Transverse colon (tissue), 4 donors: Measurements from ENCODE around the gene RUSC2. TPM values are rescaled to one million over a fixed set of nuclear protein-coding genes. Genes with fewer than 3 reads are reported as not detected.

Experiments
- DNase-seq: peaks from one replicate; pipeline ENCODE4 v3.0.0-alpha.2; 2019
- H3K27ac ChIP-seq, 4 donors: fragments of 200-600 bp; sonication (generic); 2 replicates each; pipeline ENCODE4 v1.5.1; 2016 to 2018; ENCODE audit warnings: inconsistent platforms in 4 of 4
- H3K27me3 ChIP-seq: fragments of 200-600 bp; sonication (generic); 2 replicates; pipeline ENCODE4 v1.5.1; 2017; ENCODE audit warnings: inconsistent platforms
- H3K36me3 ChIP-seq, 4 donors: fragments of 200-600 bp; sonication (generic); 2 replicates each; pipeline ENCODE4 v1.5.1; 2017 to 2019; ENCODE audit warnings: inconsistent platforms in 4 of 4
- H3K4me1 ChIP-seq, 4 donors: fragments of 200-600 bp; sonication (generic); 2 replicates each; pipeline ENCODE4 v1.5.1; 2017 to 2020; ENCODE audit warnings: inconsistent platforms in 4 of 4
- H3K4me3 ChIP-seq, 4 donors: fragments of 200-600 bp; sonication (generic); 1 replicate in 1 of 4; 2 replicates in 3 of 4; pipeline versions ENCODE4 v1.5.1 to v1.6.1; 2017 to 2019; ENCODE audit warnings: inconsistent platforms in 4 of 4
- H3K9me3 ChIP-seq, 2 donors: fragments of 200-600 bp; sonication (generic); 2 replicates each; pipeline ENCODE4 v1.5.1; 2017 to 2019; ENCODE audit warnings: inconsistent platforms in 2 of 2
- EP300 ChIP-seq: sonication (generic); formaldehyde crosslinking; IDR thresholded peaks from one replicate; pipeline ENCODE4 v1.6.1; 2017; ENCODE audit warnings: antibody characterized with exemption, low read depth
- POLR2A ChIP-seq: fragments of 450-650 bp; IDR thresholded peaks from one replicate; pipeline ENCODE4 v1.6.1; 2016; ENCODE audit warnings: antibody characterized with exemption, mild to moderate bottlenecking, moderate library complexity
- POLR2AphosphoS5 ChIP-seq, 3 donors: sonication (generic); formaldehyde crosslinking; IDR thresholded peaks; one replicate each; pipeline ENCODE4 v1.6.1; 2016; ENCODE audit warnings: antibody characterized with exemption in 3 of 3
- WGBS, 2 donors: methylation state at CpG; one replicate each; pipeline ENCODE4 v1.1.5; 2018; ENCODE audit warnings: low coverage in 1 of 2; 5-methylcytosine and 5-hydroxymethylcytosine counted together
- in situ Hi-C, 4 donors: fragments of 200-750 bp; cut with MboI; loops; one replicate each; pipeline versions ENCODE4 v1.15.0 to v1.15.1; 2017; ENCODE audit warnings: low sequenced_read_pairs in 3 of 4, low pct_ligation_motif_present in 1 of 4, low pct_unique_long_range_greater_than_20kb in 1 of 4
- intact Hi-C: fragments of 100-400 bp; cut with DNase I; formaldehyde crosslinking; loops from one replicate; pipeline ENCODE4 v1.15.1; 2023; ENCODE audit warnings: low total_unique reads
- total RNA-seq, 4 donors: library from RNA; depleted of rRNA; stranded (reverse); fragments of >200 nt; gene quantifications; one replicate each; pipeline ENCODE4 v1.1.0, GENCODE V29; 2016
- TF ChIP-seq, protein P1 (sequence below), 5 experiments: fragments of 200-600 bp in 3 of 5; fragments of 450-650 bp in 2 of 5; sonication (generic) in 3 of 5; IDR thresholded peaks; 1 replicate in 2 of 5; 2 replicates in 3 of 5; pipeline ENCODE4 v1.5.1; 2016 to 2017; ENCODE audit warnings: antibody characterized with exemption in 5 of 5, inconsistent platforms in 3 of 5, mild to moderate bottlenecking in 2 of 5, moderate library complexity in 1 of 5

The RUSC2 gene
- total RNA-seq, 4 donors from 2014 or later: 7.0 to 16.8 (median 12.1) TPM

DNA sequence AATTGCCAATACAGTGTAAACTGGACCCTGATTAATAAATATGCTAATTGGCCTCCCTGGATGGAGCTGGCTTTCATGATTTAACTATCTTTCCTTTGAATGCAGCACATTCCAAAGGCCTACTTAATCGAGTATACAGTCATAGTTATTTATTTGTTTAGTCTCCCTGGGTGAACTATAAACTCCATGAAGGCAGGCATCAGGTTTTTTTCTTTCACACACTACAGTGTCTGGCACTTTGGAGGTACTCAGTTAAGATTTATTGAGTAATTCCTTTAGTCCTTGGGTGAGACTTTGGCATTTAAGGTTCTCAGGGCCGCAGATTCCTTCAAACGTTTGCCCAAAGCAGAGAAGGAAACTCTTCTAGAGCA, 20.5 kb downstream of the RUSC2 start:
- H3K4me1 ChIP-seq: peaks cover 15 to 29% (median 17%) of the 10 kb centered on the region in 4 donors

DNA sequence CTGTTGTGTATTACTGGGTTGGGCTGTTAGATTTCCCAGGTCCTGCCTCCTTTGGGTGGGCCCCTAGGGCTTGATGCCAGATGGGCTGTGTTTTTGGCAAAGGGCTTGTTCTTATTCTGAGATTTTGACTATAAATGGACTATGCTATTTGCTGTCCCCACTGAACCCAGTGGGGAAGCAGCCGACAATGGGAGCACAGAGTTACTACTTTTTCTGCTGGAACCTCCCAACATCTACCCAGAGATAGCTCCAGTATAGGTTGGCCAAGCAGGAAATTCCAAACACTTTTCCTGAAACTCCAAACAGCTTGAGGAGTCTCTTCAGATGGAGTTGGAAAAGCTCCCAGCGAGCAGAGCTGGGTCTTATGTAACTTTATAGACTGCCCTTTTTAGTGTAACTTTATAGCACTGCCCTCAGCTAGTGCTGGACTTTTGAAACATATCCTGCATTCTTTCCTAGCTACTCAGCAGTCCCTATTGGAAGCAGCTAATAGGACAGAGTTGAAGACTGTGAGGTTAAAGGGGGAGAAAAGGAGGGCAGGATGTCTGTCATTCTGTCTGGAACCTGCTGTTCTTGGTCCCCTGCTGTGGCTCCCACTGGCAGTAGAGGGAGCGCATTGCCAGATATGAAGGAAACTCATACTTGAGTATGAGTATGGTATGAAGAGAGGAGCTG, 21.0 kb downstream of the RUSC2 start:
- TF ChIP-seq POLR2AphosphoS5 (IDR thresholded peaks at IDR 0.05): peak; percentile 65 to 85 (median 69)
- TF ChIP-seq POLR2A: no peak
- no peak for TF ChIP-seq EP300
- TF ChIP-seq, protein P1, sequence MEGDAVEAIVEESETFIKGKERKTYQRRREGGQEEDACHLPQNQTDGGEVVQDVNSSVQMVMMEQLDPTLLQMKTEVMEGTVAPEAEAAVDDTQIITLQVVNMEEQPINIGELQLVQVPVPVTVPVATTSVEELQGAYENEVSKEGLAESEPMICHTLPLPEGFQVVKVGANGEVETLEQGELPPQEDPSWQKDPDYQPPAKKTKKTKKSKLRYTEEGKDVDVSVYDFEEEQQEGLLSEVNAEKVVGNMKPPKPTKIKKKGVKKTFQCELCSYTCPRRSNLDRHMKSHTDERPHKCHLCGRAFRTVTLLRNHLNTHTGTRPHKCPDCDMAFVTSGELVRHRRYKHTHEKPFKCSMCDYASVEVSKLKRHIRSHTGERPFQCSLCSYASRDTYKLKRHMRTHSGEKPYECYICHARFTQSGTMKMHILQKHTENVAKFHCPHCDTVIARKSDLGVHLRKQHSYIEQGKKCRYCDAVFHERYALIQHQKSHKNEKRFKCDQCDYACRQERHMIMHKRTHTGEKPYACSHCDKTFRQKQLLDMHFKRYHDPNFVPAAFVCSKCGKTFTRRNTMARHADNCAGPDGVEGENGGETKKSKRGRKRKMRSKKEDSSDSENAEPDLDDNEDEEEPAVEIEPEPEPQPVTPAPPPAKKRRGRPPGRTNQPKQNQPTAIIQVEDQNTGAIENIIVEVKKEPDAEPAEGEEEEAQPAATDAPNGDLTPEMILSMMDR (IDR thresholded peaks at IDR 0.05): peak in 1 of 5 experiments; percentile 8
- Histone ChIP-seq H3K27me3 (no peaks in the 10 kb centered on the region), H3K9me3 (no peaks in the 10 kb centered on the region), H3K27ac (peak overlapping the region; percentile 74 to 89 (median 83)), H3K36me3 (no peaks in the 10 kb centered on the region), H3K4me3 (no peak overlapping the region), H3K4me1 (peaks cover 15 to 29% (median 17%) of the 10 kb centered on the region in 4 donors)
- 34 to 40% methylated on average over 1 to 3 of the region's 3 CpGs for WGBS, 2 donors
- in situ Hi-C loops (no loop called here), intact Hi-C loops (no loop called here)
- peak; percentile 59 for DNase-seq

More for the DNA sequence above, 20.5 kb downstream of the RUSC2 start:
- 18 to 25% methylated on average over 3 of the region's 3 CpGs for WGBS, 2 donors
- Histone ChIP-seq H3K9me3 (no peaks in the 10 kb centered on the region), H3K27ac (peak overlapping the region; percentile 74 to 89 (median 83)), H3K36me3 (no peaks in the 10 kb centered on the region), H3K27me3 (no peaks in the 10 kb centered on the region), H3K4me3 (no peak overlapping the region)
- no peak for DNase-seq
- in situ Hi-C loops (no loop called here), intact Hi-C loops (no loop called here)
- no peak for TF ChIP-seq EP300
- TF ChIP-seq POLR2A: no peak
- no peak for TF ChIP-seq POLR2AphosphoS5 (IDR thresholded peaks at IDR 0.05)
- TF ChIP-seq, protein P1 (IDR thresholded peaks at IDR 0.05): no peak

DNA sequence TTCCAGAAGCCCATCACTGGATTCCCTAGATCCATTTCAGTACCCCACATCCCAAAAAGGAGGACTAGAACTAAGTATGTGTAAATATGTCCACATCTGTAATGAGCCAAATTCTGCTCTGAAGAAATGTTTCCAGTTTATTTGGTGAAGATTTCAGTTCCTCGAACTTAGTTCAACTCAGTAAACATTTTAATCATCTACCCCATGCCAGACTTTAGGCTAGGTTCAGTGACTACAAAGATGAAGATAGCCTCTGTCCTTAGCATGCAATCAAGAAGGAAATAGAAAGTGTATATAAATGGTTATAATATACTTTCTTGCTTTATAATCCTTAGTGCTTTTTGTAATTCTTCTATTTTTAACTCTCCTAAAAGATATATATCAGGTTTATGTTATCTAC, 21.5 kb downstream of the RUSC2 start:
- intact Hi-C loops: no loop called here
- 9 to 13% methylated on average over 1 of the region's 1 CpG for WGBS, 2 donors
- Histone ChIP-seq H3K36me3 (no peaks in the 10 kb centered on the region), H3K27me3 (no peaks in the 10 kb centered on the region), H3K27ac (peak overlapping the region; percentile 74 to 89 (median 83)), H3K4me1 (peaks cover 15 to 34% (median 19%) of the 10 kb centered on the region in 4 donors), H3K4me3 (no peak overlapping the region), H3K9me3 (no peaks in the 10 kb centered on the region)
- DNase-seq: no peak
- TF ChIP-seq, protein P1 (IDR thresholded peaks at IDR 0.05): no peak
- TF ChIP-seq POLR2AphosphoS5 (IDR thresholded peaks at IDR 0.05): no peak
- no peak for TF ChIP-seq POLR2A
- TF ChIP-seq EP300: no peak
- in situ Hi-C loops: no loop called here

DNA sequence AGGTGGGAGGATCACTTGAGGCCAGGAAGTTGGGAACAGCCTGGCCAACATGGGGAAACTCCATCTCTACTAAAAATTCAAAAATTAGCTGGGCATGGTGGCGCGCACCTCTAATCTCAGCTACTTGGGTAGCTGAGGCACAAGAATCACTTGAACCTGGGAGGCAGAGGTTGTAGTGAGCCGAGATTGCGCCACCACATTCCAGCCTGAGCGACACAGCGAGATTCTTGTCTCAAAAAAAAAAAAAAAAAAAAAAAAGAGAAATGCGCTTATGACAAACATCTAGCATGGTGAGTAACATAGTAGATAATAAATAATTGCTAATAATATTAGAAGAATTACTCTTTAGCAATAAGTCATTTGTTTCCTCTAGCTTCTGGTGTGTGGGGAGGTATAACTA, 25.9 kb downstream of the RUSC2 start:
- H3K36me3 ChIP-seq: no peaks in the 10 kb centered on the region
- no peaks in the 10 kb centered on the region for H3K9me3 ChIP-seq
- intact Hi-C loops: no loop called here
- H3K4me3 ChIP-seq: no peak overlapping the region
- no peaks in the 10 kb centered on the region for H3K27me3 ChIP-seq
- peaks cover 26 to 65% (median 37%) of the 10 kb centered on the region in 4 donors for H3K4me1 ChIP-seq
- peak overlapping the region; percentile 56 to 81 (median 78) for H3K27ac ChIP-seq
- no peak for DNase-seq
- WGBS, 2 donors: 83 to 91% methylated on average over 4 to 7 of the region's 7 CpGs
- in situ Hi-C loops: no loop called here
- no peak for TF ChIP-seq EP300
- TF ChIP-seq POLR2A: no peak
- no peak for TF ChIP-seq POLR2AphosphoS5 (IDR thresholded peaks at IDR 0.05)
- TF ChIP-seq, protein P1 (IDR thresholded peaks at IDR 0.05): no peak
